DMS53 (cell line): ENCODE data around the gene S100PBP.
"Not testable (repeated sequence)": the region's sequence is repeated elsewhere in the genome, so short reads cannot be mapped to it uniquely, and the experiment has no call there.

Source experiments
- DNase-seq: peaks from one replicate; lab custom pipeline; 2025; lab: John Stamatoyannopoulos, UW

S100PBP gene

DNA sequence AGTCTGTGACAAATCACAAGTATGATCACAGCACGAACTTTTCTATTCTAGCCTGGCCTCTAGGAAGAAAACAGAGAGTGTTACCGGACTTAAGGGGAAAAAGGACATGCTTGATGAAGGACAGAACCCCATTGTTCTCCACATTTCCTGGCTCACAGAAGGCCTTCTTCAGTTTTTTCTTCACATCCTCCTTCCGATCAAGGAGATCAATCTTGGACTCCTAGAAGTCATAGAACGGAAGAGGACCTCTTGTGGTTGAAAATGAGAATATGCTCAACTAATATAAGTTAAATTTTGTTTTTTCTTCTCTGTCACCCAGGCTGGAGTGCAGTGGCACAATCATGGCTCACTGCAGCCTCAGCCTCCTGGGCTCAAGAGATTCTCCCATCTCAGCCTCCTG, 30.6 kb upstream of the S100PBP start:
- no peak for DNase-seq

DNA sequence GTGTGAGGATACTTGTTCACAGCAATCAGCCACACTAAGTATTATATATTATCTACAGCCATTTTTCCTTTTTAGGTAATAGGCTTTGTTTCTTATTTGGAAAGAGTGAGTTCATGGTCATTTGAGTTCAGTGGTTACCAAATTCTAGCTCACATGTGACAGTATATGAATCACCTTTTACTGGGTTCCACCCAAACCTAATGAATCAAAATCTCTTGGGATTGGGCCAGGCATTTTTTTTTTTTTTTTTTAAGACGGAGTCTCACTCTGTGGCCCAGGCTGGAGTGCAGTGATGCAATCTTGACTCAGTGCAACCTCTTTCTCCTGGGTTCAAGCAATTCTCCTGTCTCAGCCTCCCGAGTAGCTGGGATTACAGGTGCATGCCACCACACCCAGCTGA, 28.1 kb upstream of the S100PBP start:
- DNase-seq, result not testable (repeated sequence)

DNA sequence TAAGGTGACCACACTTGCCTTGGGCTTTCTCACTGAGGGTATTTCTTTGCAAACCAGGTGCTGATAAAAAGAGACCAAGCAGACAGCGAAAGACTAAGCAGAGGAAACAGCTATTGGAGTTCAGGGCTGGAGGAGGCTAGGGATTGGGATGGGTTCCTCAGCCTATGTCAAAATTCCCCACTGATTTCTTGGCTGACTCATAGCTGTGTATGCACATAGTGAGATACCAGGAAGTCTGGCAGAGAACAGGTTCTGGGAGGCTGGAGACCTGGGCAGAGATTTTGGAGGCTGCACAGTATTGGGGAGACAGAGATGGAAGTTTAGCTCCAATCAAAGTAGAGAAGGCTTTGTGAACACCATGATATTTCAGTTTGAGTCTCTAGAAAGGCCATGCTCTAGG, 25.6 kb upstream of the S100PBP start:
- DNase-seq, result no peak

DNA sequence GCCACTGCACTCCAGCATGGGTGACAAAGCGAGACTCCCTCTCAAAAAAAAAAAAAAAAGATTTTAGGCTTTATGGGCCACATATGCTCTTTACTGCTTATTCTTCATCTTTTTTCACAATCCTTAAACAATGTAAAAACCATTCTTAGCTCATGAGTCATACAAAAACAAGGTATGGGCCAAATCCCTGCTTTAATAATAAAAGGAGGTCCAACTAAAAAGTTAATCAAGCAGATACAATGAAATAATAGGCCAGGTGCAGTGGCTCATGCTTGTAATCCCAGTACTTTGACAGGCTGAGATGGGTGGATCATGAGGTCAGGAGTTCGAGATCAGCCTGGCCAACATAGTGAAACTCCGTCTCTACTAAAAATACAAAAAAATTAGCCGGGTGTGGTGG, 21.7 kb upstream of the S100PBP start:
- DNase-seq, result not testable (repeated sequence)

DNA sequence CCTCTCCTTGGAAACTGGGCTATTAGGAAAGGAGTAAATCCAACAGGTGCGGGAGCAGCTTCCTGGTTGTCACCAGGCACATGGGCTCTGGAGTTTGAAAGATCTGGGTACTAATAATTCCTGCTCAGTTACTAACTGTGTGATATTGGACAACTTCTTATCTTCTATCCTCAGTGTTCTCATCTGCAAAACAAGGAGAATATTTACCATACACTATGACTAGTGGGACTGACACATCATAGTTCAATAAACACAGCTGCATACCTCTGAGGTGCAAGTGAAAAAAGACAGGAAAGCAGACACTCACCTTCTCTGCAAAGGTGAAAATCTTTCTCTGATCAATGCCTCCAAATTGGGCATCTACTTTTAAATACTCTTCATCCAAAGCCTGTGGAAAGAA, 20.0 kb upstream of the S100PBP start:
- DNase-seq, result no peak

DNA sequence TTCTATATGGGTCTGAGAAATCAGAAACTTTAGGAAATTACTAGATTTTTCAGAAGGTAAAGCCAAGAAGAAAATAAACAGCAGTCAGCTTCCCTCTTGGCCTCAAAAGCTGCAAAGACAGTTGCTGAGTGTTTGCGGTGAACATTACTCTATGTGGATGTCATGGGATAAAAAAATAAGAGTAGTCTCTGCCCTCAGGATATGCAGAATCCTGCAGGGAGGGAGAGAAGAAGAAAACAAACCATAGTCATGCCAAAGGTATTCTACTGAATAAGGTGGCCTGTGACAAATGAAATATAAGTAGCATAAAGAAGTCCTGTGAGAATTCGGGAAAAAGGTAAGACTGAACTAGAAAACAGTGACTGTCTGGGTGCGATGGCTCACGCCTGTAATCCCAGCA, 19.3 kb upstream of the S100PBP start:
- DNase-seq, result no peak

DNA sequence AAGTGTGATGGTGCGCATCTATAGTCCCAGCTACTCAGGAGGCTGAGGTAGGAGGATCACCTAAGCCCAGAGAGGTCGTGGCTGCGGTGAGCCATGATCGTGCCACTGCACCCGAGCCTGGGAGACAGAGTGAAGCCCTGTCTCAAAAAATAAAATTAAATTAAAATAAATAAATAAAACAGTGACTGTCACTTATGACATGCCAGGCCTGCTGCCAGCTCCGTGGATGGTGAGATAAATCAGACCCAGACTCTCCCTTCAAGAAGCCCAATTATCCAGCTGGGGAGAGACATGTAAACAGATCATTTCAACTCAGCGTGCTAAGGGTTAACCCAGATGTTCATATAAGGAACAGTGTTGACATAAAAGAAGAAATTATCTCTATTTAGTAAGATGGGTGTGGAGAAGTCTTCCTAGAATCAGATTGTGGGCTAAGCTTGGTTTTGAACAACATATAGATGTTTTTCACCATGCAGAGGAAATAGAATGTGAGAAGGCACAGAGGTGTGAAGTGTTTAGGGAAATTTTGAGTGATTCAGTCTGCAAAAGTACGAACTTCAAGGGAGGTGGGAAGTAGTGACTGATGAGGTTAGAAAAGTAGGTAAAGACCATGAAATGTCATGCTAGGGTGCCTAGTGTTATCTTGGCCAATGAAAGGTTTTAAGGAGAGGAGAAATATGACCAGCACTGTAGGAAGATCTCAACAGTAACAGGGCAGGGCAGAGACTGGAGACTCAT, 18.6 kb upstream of the S100PBP start:
- DNase-seq, result no peak

DNA sequence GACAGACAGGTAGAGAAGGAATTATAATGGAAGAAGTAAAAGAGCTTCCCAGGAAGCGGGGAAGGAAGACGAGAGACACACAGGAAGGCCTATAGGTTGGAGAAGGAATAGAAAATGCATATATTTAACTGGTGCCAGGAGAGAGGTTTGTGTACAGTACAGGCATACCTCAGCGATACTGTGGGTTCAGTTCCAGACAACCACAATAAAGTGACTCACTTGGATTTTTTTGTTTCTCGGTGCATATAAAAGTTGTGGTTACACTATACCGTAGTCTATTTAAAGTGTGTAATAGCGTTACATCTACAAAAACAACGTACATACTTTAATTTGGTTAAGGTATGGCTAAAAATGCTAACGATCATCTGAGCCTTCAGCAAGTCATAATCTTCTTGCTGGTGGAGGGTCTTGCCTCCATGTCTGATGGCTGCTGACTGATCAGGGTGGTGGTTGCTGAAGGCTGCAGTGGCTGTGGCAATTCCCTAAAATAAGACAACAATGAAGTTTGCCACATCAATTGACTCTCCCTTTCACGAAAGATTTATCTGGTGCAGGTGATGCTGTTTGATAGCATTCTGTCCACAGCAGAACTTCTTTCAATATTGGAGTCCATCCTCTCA, 16.2 kb upstream of the S100PBP start:
- no peak for DNase-seq

DNA sequence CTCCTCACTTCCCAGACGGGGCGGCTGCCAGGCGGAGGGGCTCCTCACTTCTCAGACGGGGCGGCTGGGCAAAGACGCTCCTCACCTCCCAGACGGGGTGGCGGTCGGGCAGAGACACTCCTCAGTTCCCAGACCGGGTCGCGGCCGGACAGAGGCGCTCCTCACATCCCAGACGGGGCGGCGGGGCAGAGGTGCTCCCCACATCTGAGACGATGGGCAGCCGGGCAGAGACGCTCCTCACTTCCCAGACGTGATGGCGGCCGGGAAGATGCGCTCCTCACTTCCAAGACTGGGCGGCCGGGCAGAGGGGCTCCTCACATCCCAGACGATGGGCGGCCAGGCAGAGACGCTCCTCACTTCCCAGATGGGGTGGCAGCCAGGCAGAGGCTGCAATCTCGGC, 13.0 kb upstream of the S100PBP start:
- not testable (repeated sequence) for DNase-seq

DNA sequence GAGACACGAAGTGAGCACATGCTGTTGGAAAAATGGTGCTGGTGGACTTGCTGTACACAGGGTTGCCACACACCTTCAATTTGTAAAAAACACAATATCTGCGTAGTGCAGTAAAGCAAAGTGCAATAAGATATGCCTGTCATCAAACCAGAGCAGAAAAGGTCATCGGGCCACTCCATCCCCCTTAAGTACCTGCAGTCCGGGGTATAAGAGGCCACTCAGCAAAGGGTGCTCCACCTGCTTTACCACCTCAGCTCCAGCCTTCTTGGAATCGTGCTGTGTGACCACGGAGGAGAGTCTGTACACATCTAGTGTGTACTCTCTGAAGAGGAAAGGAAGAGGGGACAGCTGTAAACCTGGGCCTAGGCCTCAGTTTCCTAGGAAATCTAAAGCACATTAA, 11.2 kb upstream of the S100PBP start:
- DNase-seq, result peak; percentile 72

DNA sequence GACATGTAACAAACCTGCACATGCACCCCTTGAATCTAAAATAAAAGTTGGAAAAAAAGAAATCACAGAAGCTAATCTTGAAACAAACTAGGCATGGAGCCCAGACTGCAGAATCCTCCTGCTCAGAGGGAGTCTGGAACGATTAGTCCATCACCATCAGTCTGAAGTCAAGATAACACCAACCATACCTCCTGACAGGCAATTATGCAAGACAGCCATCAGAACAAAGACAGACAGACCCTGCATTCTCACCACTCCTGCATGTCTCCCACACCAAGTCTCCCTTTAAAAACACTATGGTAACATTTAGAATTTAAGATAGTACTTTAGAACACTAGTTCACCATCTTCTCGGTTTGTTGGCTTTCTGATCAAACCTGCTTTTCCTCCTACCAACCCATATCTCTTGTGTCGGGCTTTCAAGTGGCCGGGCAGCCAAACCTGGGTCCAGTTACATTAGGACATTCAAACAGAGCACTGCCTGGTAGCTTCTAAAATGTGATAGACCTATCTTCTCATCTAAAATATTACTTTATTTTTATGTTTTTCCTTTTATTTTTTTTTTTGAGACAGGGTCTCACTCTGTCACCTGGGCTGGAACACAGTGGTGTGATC, 10.4 kb upstream of the S100PBP start:
- DNase-seq, result peak; percentile 14

DNA sequence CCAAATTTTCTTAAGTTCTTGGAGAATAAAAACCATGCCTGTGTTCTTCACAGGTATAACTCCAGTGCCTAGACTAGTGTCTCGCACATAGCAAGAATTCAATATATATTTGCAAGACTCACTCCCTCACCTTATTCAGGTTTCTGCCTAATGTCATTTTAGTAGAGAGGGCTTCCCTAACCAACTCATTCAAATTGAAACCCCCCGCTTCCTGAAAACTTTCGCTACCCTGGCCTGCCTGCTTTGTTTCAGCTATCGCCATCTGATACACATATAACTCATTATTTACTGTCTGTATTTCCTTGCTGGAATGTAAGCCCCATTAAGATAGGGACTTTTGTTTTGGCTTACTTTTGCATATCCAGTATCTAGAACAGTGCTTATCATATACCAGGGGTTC, 8.9 kb upstream of the S100PBP start:
- no peak for DNase-seq

DNA sequence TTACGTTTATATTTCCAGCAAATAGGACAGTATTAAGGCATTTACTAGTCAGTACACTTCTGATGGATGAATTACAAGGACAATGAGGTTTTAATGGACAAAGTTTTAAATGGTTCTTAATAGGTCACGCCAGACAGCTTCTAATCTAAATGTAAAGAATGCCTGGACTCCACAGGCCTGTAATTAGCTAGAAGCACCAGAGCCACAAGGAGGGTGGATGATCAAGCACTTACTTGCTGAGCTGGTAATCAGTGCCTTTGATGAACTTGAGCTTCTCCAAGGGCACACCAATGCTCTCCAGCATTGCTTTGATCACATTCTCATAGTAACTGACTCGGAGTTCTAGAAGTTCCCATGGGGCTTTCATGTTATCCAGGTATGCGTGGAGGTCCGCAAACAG, 7.1 kb upstream of the S100PBP start:
- DNase-seq, result no peak

DNA sequence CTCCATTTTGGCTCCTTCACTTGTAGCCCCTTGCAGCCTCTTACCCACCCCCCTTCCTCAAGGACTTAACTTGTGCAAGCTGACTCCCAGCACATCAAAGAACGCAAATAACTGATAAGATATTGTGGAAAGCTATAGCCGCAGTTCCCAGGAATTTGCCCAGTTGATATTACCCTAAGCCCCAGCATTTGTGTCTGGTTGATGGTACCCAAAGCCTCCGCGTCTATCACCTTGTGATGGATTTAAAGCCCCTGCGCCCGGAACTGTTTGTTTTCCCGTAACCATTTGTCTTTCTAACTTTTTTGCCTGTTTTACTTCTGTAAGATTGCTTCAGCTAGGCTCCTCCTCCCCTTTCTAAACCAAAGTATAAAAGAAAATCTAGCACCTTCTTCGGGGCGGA, 6.2 kb upstream of the S100PBP start:
- no peak for DNase-seq

DNA sequence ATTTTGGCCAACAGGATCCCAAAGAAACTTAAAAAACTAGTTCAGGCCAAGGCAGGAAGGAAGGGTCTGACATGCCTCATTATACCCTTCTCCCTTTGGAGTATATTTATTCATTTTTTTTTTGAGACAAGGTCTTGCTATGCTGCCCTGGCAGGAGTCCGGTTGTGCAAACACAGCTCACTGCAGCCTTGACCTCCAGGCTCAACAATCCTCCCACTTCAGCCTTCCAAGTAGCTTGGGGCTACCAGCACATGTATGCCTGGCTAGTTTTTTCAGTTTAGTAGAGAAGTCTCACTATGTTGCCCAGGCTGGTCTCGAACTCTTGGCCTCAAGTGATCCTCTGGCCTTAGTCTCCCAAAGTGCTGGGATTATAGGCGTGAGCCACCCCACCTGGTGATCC, 5.5 kb upstream of the S100PBP start:
- no peak for DNase-seq

DNA sequence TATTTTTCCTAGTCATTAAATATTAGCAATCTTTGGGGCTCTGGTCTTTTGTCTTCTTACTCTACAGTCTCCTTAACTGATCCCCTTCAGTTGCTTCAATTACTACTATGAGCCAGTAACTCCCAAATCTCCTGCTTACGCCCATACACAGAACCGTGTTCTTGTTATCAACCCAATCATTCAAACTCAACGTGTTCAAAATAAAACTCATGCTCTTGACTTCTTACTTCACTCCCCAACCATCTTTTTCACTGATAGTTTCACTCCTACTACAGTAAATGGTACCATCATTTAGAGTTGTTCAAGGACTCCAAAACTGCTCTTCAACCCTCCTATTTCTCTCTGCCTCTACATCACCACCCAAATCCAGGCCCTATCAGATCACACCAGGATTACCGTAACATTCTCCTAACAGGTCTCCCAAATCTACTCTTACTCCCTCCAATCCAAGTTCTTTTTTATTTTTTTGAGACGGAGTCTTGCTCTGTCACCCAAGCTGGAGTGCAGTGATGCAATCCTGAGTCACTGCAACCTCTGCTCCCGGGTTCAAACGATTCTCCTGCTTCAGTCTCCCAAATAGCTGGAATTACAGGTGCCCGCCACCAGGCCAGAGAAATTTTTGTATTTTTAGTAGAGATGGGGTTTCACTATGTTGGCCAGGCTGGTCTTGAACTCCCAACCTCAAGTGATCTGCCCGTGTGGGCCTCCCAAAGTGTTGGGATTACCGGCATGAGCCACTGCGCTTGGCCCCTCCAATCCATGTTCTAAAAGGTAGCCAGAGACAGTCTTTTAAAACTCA, 3.3 kb upstream of the S100PBP start:
- DNase-seq, result no peak

DNA sequence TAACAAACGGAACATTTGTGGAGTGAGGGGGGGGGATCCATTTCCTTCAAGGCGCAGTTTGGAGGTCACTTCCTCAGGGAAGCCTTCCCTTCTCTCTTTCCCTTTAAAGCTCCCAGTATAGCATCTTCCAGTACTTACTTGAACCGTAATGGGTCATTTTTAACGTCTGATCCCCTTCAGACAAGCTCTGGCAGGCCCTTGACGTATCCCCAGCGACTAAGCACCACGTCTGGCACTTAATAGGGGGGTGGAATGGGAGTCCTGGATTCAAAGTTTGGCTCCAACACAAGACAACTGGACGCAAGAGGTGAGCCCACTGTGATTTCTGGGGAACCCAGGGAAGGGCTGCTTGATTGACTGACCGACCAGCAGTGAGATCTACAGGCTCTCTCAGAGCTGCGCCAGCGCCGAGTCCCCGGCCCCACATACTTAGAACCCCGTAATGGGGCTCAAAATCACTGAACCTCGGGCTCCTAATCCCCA, 736 bp upstream of the S100PBP start:
- DNase-seq, result peak; percentile 64

DNA sequence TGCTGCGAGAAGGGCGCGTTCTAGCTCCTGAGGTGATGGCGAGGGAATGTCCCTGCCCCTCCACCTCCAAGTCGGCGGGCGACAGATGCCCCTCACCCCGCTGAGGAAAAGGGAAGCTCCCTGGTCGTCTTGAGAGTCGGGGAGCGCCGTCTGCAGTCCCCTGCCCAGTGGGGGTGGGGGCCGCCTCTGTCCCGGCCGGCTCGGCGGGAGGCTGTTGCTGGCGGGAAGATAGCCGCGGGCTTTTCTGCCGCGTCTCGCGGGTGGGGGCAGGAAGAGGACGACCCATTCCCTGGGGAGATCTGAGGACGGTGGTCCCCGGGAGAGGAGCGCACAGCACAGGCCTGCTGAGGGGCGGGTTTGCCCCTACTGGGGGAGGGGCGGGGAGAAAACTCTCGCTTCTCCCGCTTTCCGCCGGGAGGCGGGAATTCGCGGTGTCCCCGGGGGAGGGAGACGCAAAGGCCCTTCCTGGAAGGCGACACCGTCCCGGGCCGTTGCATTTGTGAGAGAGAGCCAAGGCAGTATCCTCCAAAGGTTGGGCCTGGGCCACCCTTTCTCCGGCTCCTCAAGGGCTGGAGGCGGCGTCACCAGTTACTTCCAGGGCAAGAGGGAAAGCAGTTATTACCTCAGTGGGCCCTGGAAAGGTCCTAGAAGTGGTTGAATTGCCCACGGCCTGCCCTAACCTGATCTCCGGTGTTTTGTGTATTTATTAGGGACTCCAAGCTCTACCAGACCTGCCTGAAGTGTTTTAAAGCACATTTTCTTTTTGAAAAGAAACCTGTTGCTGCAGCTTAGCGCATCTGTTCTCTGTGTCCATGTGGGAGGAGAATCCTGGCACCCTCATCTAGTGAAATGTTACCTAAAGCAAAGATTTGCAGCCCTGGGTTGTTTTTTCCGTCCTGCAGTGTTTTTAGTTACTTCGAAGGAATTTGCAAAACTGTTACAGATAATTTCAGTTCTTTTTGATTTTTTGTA, 648 bp downstream of the S100PBP start:
- DNase-seq, result peak; percentile 87

DNA sequence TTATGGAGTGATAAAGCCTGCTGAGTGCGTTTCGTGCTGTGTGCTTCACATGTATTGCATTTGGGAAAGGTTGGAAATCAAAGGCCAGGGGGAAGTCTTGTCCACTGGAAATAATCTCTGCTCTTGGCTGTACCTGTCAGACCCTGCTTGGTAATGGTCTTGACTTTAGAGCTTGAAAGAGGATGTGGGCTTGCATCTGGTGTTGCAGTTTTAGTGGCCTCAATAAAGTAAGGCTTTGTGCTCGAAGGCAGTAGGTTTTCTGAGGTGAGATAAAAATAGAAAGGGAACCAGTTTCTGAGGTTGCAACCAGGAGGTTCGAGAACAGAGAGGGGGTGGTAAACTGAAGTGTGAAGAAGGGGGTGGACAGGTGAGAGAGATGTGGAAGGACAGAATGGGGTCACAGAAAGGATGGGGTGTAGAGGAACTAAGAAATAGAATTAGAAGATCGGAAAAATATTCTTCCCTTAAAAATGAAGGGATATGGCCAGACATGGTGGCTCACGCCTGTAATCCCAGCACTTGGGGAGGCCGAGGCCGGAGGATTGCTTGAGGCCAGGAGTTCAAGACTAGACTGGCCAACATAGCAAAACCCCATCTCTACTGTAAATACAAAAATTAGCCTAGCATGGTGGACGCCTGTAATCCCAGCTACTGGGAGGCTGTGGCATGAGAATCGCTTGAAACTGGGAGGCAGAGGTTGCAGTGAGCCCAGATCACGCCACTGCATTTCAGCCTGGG, 1.5 kb downstream of the S100PBP start:
- DNase-seq, result peak; percentile 13

DNA sequence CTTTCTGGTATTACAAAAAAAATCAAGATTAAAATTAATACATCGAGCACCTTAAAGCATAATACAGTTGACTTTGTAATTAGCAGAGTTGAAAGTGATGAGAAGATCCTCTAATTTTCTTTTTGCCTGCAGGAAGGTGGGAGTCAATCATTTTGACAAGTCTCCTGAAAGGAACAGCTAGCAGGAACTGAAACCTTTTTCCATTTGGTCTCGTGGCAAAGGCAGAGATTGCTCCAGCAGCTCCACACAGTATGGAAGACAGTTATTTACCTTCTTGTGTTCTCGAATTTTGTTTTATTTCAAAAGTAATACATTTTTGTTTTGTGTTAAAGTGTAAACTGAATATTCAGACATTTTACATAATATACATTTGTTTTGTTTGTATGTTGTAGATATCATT, 7.7 kb downstream of the S100PBP start:
- DNase-seq, result no peak

DNA sequence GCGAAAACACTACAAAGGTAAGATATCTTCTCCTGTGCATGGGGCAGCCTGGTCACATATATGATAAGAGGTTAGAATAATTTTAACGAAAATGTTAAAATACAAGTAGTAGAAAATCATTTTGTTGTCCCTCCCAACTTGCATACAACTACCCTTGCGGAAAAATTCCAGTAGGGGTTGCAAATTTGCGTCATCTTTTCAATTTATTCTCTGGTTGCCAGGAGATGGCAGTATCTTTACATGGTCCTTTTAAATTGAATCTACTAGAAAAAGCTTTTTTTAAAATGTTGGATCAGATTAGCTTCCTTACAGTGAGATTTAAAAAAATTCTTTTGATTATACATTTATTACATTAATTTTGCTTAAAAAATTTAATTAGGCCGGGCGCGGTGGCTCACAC, 10.9 kb downstream of the S100PBP start:
- DNase-seq, result peak; percentile 37
